Measurements from ENCODE around the gene WFDC1. TPM values are rescaled to one million over a fixed set of nuclear protein-coding genes. Genes with fewer than 3 reads are reported as not detected.

Gene WFDC1
- total RNA-seq, 1 experiment from 2014 or later, result 808 TPM

GRCh38 chr16:84315422-84315821 is 20.7 kb downstream of the WFDC1 start:
- DNase-seq (ENCODE audit: low read depth, low spot score), result no peak
- in situ Hi-C loops (cut with HindIII; ENCODE audit: low pct_unique_long_range_greater_than_20kb, low sequenced_read_pairs), result no loop called here

- no peak for DNase-seq (ENCODE audit: low read depth, low spot score)
- in situ Hi-C loops (cut with HindIII; ENCODE audit: low pct_unique_long_range_greater_than_20kb, low sequenced_read_pairs), result no loop called here
Observed at GRCh38 chr16:84318091-84318975, 23.7 kb downstream of the WFDC1 start.

GRCh38 chr16:84319146-84319760 is 24.6 kb downstream of the WFDC1 start:
- in situ Hi-C loops (cut with HindIII; ENCODE audit: low pct_unique_long_range_greater_than_20kb, low sequenced_read_pairs), result no loop called here
- DNase-seq (ENCODE audit: low read depth, low spot score), result no peak

- in situ Hi-C loops (cut with HindIII; ENCODE audit: low pct_unique_long_range_greater_than_20kb, low sequenced_read_pairs), result no loop called here
- no peak for DNase-seq (ENCODE audit: low read depth, low spot score)
Observed at GRCh38 chr16:84320511-84320910, 25.8 kb downstream of the WFDC1 start.

- in situ Hi-C loops (cut with HindIII; ENCODE audit: low pct_unique_long_range_greater_than_20kb, low sequenced_read_pairs), result no loop called here
- no peak for DNase-seq (ENCODE audit: low read depth, low spot score)
Observed at GRCh38 chr16:84321932-84322331, 27.3 kb downstream of the WFDC1 start.

- in situ Hi-C loops (cut with HindIII; ENCODE audit: low pct_unique_long_range_greater_than_20kb, low sequenced_read_pairs), result no loop called here
- DNase-seq (ENCODE audit: low read depth, low spot score), result no peak
Observed at GRCh38 chr16:84322749-84323148, 28.1 kb downstream of the WFDC1 start.

GRCh38 chr16:84323606-84324005 is 28.9 kb downstream of the WFDC1 start:
- in situ Hi-C loops (cut with HindIII; ENCODE audit: low pct_unique_long_range_greater_than_20kb, low sequenced_read_pairs), result no loop called here
- no peak for DNase-seq (ENCODE audit: low read depth, low spot score)

- in situ Hi-C loops (cut with HindIII; ENCODE audit: low pct_unique_long_range_greater_than_20kb, low sequenced_read_pairs), result no loop called here
- no peak for DNase-seq (ENCODE audit: low read depth, low spot score)
Observed at GRCh38 chr16:84324434-84325262, 30.0 kb downstream of the WFDC1 start.

- in situ Hi-C loops (cut with HindIII; ENCODE audit: low pct_unique_long_range_greater_than_20kb, low sequenced_read_pairs), result no loop called here
- no peak for DNase-seq (ENCODE audit: low read depth, low spot score)
Observed at GRCh38 chr16:84326545-84326944, 31.9 kb downstream of the WFDC1 start.

- DNase-seq (ENCODE audit: low read depth, low spot score), result no peak
- in situ Hi-C loops (cut with HindIII; ENCODE audit: low pct_unique_long_range_greater_than_20kb, low sequenced_read_pairs), result no loop called here
Observed at GRCh38 chr16:84327926-84328505, 33.3 kb downstream of the WFDC1 start.

- DNase-seq (ENCODE audit: low read depth, low spot score), result no peak
Observed at GRCh38 chr16:84329016-84329415, 34.3 kb downstream of the WFDC1 start.

GRCh38 chr16:84329843-84330684 is 35.4 kb downstream of the WFDC1 start:
- no peak for DNase-seq (ENCODE audit: low read depth, low spot score)
- in situ Hi-C loops (cut with HindIII; ENCODE audit: low pct_unique_long_range_greater_than_20kb, low sequenced_read_pairs), result no loop called here

More at GRCh38 chr16:84329016-84329415, 34.3 kb downstream of the WFDC1 start:
- in situ Hi-C loops (cut with HindIII; ENCODE audit: low pct_unique_long_range_greater_than_20kb, low sequenced_read_pairs), result no loop called here

GRCh38 chr16:84330685-84331050 is 36.0 kb downstream of the WFDC1 start:
- no peak for DNase-seq (ENCODE audit: low read depth, low spot score)
- in situ Hi-C loops (cut with HindIII; ENCODE audit: low pct_unique_long_range_greater_than_20kb, low sequenced_read_pairs), result no loop called here

GRCh38 chr16:84331998-84332780 is 37.5 kb downstream of the WFDC1 start:
- in situ Hi-C loops (cut with HindIII; ENCODE audit: low pct_unique_long_range_greater_than_20kb, low sequenced_read_pairs), result no loop called here
- DNase-seq (ENCODE audit: low read depth, low spot score), result no peak

GRCh38 chr16:84332975-84333684 is 38.5 kb downstream of the WFDC1 start:
- no peak for DNase-seq (ENCODE audit: low read depth, low spot score)
- in situ Hi-C loops (cut with HindIII; ENCODE audit: low pct_unique_long_range_greater_than_20kb, low sequenced_read_pairs), result no loop called here

- DNase-seq (ENCODE audit: low read depth, low spot score), result no peak
- in situ Hi-C loops (cut with HindIII; ENCODE audit: low pct_unique_long_range_greater_than_20kb, low sequenced_read_pairs), result no loop called here
Observed at GRCh38 chr16:84334058-84334457, 39.4 kb downstream of the WFDC1 start.
